Measurements from ENCODE around the gene SPINK8.

GRCh38 chr3:48371651-48372376 lies 38.4 kb upstream of the SPINK8 start, which contains the start of gene FBXW12:
- TF ChIP-seq CTCF (tag by site-specific recombination; IDR thresholded peaks at IDR 0.05), result no peak
- TF ChIP-seq ZNF837 (tag by site-specific recombination; IDR thresholded peaks at IDR 0.05), result no peak

All from HEK293 (cell line).